ENCODE data around the gene BRINP1. TPM values are rescaled to one million over a fixed set of nuclear protein-coding genes. Genes with fewer than 3 reads are reported as not detected.

Gene BRINP1
- total RNA-seq, 1 experiment from 2014 or later: not detected

GRCh38 chr9:119298076-119298853, 71.0 kb downstream of the BRINP1 start:
- H3K27me3 Mint-ChIP-seq (ENCODE audit: insufficient read depth, unreplicated experiment): no peaks in the 10 kb centered on the region
- H3K4me1 Mint-ChIP-seq (ENCODE audit: insufficient read depth, unreplicated experiment): no peaks in the 10 kb centered on the region
- H3K27ac Mint-ChIP-seq (ENCODE audit: low read depth, unreplicated experiment): no peak overlapping the region
- ChIA-PET CTCF (interaction anchor here (0.5 kb wide), 1 partner anchor 596 kb away, joined by 4 read pairs; no protein-coding TSS in a partner anchor), POLR2A (no interaction called here)
- no TSS peak for BruUV-seq (replicated peaks)
- peaks cover 49% of the 10 kb centered on the region for H3K9me3 Mint-ChIP-seq (ENCODE audit: unreplicated experiment)
- intact Hi-C loops (cut with micrococcal nuclease): no loop called here
- H3K36me3 Mint-ChIP-seq (ENCODE audit: insufficient read depth, unreplicated experiment): no peaks in the 10 kb centered on the region
- DNase-seq (ENCODE audit: unreplicated experiment): no peak
- TF ChIP-seq CTCF (IDR thresholded peaks at IDR 0.05; ENCODE audit: unreplicated experiment): no peak
- H3K4me3 Mint-ChIP-seq (ENCODE audit: unreplicated experiment): no peak overlapping the region

GRCh38 chr9:119291554-119291953, 77.7 kb downstream of the BRINP1 start:
- intact Hi-C loops (cut with micrococcal nuclease): no loop called here
- Mint-ChIP-seq H3K9me3 (ENCODE audit: unreplicated experiment) (peaks cover 29% of the 10 kb centered on the region), H3K4me1 (ENCODE audit: insufficient read depth, unreplicated experiment) (no peaks in the 10 kb centered on the region), H3K27me3 (ENCODE audit: insufficient read depth, unreplicated experiment) (no peaks in the 10 kb centered on the region), H3K36me3 (ENCODE audit: insufficient read depth, unreplicated experiment) (no peaks in the 10 kb centered on the region), H3K4me3 (ENCODE audit: unreplicated experiment) (no peak overlapping the region), H3K27ac (ENCODE audit: low read depth, unreplicated experiment) (no peak overlapping the region)
- no peak for TF ChIP-seq CTCF (IDR thresholded peaks at IDR 0.05; ENCODE audit: unreplicated experiment)
- ChIA-PET POLR2A (no interaction called here), CTCF (interaction anchor here (0.6 to 1.2 kb wide), 4 partner anchors 289 to 1686 kb away, joined by 3 to 4 read pairs (median 3); no protein-coding TSS in a partner anchor)
- DNase-seq (ENCODE audit: unreplicated experiment): no peak
- no TSS peak for BruUV-seq (replicated peaks)

GRCh38 chr9:119289740-119290433, 79.3 kb downstream of the BRINP1 start:
- H3K4me1 Mint-ChIP-seq (ENCODE audit: insufficient read depth, unreplicated experiment): no peaks in the 10 kb centered on the region
- H3K36me3 Mint-ChIP-seq (ENCODE audit: insufficient read depth, unreplicated experiment): no peaks in the 10 kb centered on the region
- intact Hi-C loops (cut with micrococcal nuclease): loop anchor here (5.0 kb wide), 1 partner anchor 768 kb away; no protein-coding TSS in a partner anchor
- DNase-seq (ENCODE audit: unreplicated experiment): peak; percentile 66
- H3K9me3 Mint-ChIP-seq (ENCODE audit: unreplicated experiment): peaks cover 24% of the 10 kb centered on the region
- ChIA-PET CTCF (interaction anchor here (0.6 to 1.4 kb wide), 4 partner anchors 23 to 642 kb away, joined by 3 to 4 read pairs (median 4); no protein-coding TSS in a partner anchor), POLR2A (no interaction called here)
- no peak overlapping the region for H3K4me3 Mint-ChIP-seq (ENCODE audit: unreplicated experiment)
- H3K27me3 Mint-ChIP-seq (ENCODE audit: insufficient read depth, unreplicated experiment): no peaks in the 10 kb centered on the region
- no TSS peak for BruUV-seq (replicated peaks)
- H3K27ac Mint-ChIP-seq (ENCODE audit: low read depth, unreplicated experiment): no peak overlapping the region
- peak; percentile 23 for TF ChIP-seq CTCF (IDR thresholded peaks at IDR 0.05; ENCODE audit: unreplicated experiment)
